Testis (tissue), 5 donors: ENCODE data around the gene NPIPB8. TPM values are rescaled to one million over a fixed set of nuclear protein-coding genes. Genes with fewer than 3 reads are reported as not detected.
"Not testable (repeated sequence)": the region's sequence is repeated elsewhere in the genome, so short reads cannot be mapped to it uniquely, and the experiment has no call there.

ENCODE experiments used
- DNase-seq: peaks from one replicate; pipeline ENCODE4 v3.0.0-alpha.2; 2019
- H3K27ac ChIP-seq, 2 donors: fragments of 200-600 bp; sonication (generic); one replicate each; pipeline ENCODE4 v1.5.1; 2019
- H3K27me3 ChIP-seq: fragments of 200-600 bp; sonication (generic); one replicate; pipeline ENCODE4 v1.5.1; 2019
- H3K36me3 ChIP-seq: fragments of 200-600 bp; sonication (generic); one replicate; pipeline ENCODE4 v1.5.1; 2017; ENCODE audit warnings: low read depth; ENCODE audit errors: missing control alignments
- H3K4me1 ChIP-seq: fragments of 200-600 bp; sonication (generic); one replicate; pipeline ENCODE4 v1.5.1; 2019
- H3K4me3 ChIP-seq, 2 donors: fragments of 200-600 bp; sonication (generic); one replicate each; pipeline ENCODE4 v1.5.1; 2017 to 2019
- H3K9me3 ChIP-seq: fragments of 200-600 bp; sonication (generic); one replicate; pipeline ENCODE4 v1.5.1; 2017
- POLR2A ChIP-seq: fragments of 450-650 bp; IDR thresholded peaks from one replicate; pipeline ENCODE4 v1.6.1; 2017; ENCODE audit warnings: antibody characterized with exemption, mild to moderate bottlenecking, moderate library complexity
- WGBS, 2 donors: methylation state at CpG; one replicate each; pipeline ENCODE4 v1.1.5; 2018; 5-methylcytosine and 5-hydroxymethylcytosine counted together
- intact Hi-C: fragments of 100-400 bp; cut with DNase I; formaldehyde crosslinking; loops from one replicate; pipeline ENCODE4 v1.15.1; 2023; ENCODE audit warnings: low total_unique reads
- long read RNA-seq, 2 donors: transcript quantifications; one replicate each; lab custom pipeline, GENCODE V29; 2026
- polyA plus RNA-seq: library from polyadenylated mRNA; stranded (reverse); fragments of 350-450 nt; fragmentation: Illumina TruSeq; extraction: RNeasy Lipid Tissue Mini Kit (QIAGEN cat#74804); gene quantifications from one replicate; pipeline ENCODE4 v1.2.3, GENCODE V29; 2014; ENCODE audit warnings: low read depth, low replicate concordance; ENCODE audit not compliant: insufficient read depth
- total RNA-seq, 2 donors: library from RNA; depleted of rRNA; stranded (reverse); fragments of >200 nt; gene quantifications; one replicate each; pipeline ENCODE4 v1.2.3, GENCODE V29; 2016
- TF ChIP-seq, protein P1 (sequence below), 3 experiments: fragments of 450-650 bp in 2 of 3; fragments of 200-600 bp in 1 of 3; sonication (generic) in 1 of 3; IDR thresholded peaks; one replicate each; pipeline ENCODE4 v1.5.1; 2016 to 2019; ENCODE audit warnings: antibody characterized with exemption in 3 of 3, mild to moderate bottlenecking in 2 of 3, moderate library complexity in 1 of 3

NPIPB8 gene
- total RNA-seq, result 10 to 100 TPM in 1 of 2 donors, 1 to 10 TPM in 1; 5.8 to 11.5 TPM
- 13.5 TPM for polyA plus RNA-seq
- long read RNA-seq, donor 1, result 0 reads
- long read RNA-seq, donor 2, result 0 reads

DNA sequence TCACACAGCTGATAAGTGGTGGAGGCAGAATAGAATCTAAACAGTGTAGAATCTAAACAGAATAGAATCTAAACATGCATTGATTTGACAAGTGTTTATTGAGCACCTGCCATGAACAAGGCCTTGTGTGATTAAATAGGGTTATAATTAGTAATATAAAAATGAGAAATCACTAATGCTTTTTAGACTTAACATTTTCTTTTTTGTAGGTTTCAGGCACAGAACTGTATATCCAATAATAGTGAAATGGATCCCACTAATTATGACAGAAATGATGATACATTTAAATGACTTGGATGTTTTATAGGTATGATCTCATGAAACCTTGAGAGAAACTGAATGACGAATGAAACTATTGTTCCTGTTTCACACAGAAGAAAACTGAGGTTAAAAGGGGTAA is at the start of gene NPIPB8:
TSS of gene NPIPB8 (plus strand) at position 301 of the 400 bp plus-strand sequence. CDS start 296 bp downstream, outside the sequence.
- H3K27ac ChIP-seq, H3K4me1 ChIP-seq, DNase-seq, H3K27me3 ChIP-seq, intact Hi-C loops, H3K9me3 ChIP-seq, H3K4me3 ChIP-seq, H3K36me3 ChIP-seq: not testable (repeated sequence)
- WGBS, 2 donors, result 83 to 100% methylated on average over 1 of the region's 1 CpG

DNA sequence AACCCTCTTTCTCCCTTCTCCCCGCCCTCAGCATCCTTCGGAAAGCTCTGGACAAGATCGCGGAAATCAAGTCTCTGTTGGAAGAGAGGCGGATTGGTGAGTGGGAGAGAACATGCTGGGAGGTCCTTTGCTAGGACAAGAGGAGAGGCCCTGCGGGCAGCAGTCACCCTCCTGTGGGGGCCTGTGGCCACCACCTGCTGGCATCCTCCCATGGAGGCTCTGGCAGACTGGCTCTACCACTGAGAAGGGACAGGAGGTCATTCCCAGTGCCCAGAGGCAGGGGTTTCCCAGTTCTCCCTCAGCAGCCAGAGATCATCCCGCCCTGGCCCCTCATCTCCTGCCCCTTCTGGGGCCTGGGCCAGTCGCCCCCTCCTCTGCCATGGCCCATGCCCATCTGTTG is 48.8 kb upstream of the NPIPB8 start:
- Histone ChIP-seq H3K27me3 (no peaks in the 10 kb centered on the region), H3K4me1 (peaks cover 5% of the 10 kb centered on the region), H3K36me3 (no peaks in the 10 kb centered on the region), H3K9me3 (no peaks in the 10 kb centered on the region), H3K27ac (no peak overlapping the region), H3K4me3 (no peak overlapping the region)
- 94 to 95% methylated on average over 6 to 8 of the region's 8 CpGs for WGBS, 2 donors
- TF ChIP-seq, protein P1, sequence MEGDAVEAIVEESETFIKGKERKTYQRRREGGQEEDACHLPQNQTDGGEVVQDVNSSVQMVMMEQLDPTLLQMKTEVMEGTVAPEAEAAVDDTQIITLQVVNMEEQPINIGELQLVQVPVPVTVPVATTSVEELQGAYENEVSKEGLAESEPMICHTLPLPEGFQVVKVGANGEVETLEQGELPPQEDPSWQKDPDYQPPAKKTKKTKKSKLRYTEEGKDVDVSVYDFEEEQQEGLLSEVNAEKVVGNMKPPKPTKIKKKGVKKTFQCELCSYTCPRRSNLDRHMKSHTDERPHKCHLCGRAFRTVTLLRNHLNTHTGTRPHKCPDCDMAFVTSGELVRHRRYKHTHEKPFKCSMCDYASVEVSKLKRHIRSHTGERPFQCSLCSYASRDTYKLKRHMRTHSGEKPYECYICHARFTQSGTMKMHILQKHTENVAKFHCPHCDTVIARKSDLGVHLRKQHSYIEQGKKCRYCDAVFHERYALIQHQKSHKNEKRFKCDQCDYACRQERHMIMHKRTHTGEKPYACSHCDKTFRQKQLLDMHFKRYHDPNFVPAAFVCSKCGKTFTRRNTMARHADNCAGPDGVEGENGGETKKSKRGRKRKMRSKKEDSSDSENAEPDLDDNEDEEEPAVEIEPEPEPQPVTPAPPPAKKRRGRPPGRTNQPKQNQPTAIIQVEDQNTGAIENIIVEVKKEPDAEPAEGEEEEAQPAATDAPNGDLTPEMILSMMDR (IDR thresholded peaks at IDR 0.05), result no peak
- TF ChIP-seq POLR2A, result no peak
- no peak for DNase-seq
- intact Hi-C loops, result no loop called here

- no peak for DNase-seq
- Histone ChIP-seq H3K9me3 (no peaks in the 10 kb centered on the region), H3K27ac (no peak overlapping the region), H3K36me3 (no peaks in the 10 kb centered on the region), H3K4me1 (peaks cover 5% of the 10 kb centered on the region), H3K27me3 (no peaks in the 10 kb centered on the region), H3K4me3 (no peak overlapping the region)
- TF ChIP-seq, protein P1 (IDR thresholded peaks at IDR 0.05), result no peak
- no peak for TF ChIP-seq POLR2A
- 86 to 94% methylated on average over 1 to 11 of the region's 13 CpGs for WGBS, 2 donors
- intact Hi-C loops, result no loop called here
These were observed 47.9 kb upstream of the NPIPB8 start for GRCh38 chr16:28589930-28590329.

DNA sequence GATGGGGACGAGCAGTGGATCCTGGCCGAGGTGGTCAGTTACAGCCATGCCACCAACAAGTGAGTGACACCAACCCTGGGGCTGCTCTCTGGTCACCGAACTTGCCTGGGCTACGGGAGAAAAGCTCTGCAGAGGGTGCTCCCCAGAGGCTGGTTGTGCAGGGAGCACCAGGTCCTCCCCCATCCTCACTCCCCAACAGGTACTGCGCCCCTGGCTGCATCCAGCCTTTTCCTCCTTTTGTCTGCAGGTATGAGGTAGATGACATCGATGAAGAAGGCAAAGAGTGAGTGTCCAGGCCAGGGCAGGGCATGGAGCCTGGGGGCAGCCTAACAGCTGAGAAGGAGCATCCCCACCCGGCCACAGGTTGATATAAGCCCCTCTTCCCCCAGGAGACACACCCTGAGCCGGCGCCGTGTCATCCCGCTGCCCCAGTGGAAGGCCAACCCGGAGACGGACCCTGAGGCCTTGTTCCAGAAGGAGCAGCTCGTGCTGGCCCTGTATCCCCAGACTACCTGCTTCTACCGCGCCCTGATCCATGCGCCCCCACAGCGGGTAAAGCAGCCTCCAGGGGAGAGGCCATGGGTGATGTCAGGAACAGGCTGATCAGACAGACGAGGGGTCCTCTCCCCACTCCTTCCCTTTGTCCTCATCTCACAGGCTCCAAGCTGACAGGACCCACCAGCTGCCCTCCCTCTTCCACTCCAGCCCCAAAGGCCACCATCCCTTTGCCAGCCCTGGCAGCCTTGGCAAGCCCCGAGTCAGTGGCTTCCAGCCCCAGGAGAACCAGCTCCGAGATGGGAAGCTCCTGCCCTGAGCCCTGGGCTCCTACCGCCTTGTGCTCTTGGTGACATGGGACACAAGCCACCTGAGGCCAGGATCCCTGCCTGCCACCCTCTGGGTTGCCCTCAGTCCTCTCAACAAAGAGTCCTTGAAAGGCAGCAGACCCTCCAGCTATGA is 47.2 kb upstream of the NPIPB8 start:
- WGBS, 2 donors, result 89 to 93% methylated on average over 8 to 20 of the region's 22 CpGs
- DNase-seq, result no peak
- no peaks in the 10 kb centered on the region for H3K9me3 ChIP-seq
- H3K4me3 ChIP-seq, result no peak overlapping the region
- no peak overlapping the region for H3K27ac ChIP-seq
- TF ChIP-seq, protein P1 (IDR thresholded peaks at IDR 0.05), result no peak
- no peak for TF ChIP-seq POLR2A
- intact Hi-C loops, result no loop called here
- no peaks in the 10 kb centered on the region for H3K36me3 ChIP-seq
- no peaks in the 10 kb centered on the region for H3K27me3 ChIP-seq
- H3K4me1 ChIP-seq, result no peaks in the 10 kb centered on the region

- H3K36me3 ChIP-seq, result no peaks in the 10 kb centered on the region
- no peaks in the 10 kb centered on the region for H3K27me3 ChIP-seq
- TF ChIP-seq, protein P1 (IDR thresholded peaks at IDR 0.05), result no peak
- no peak for TF ChIP-seq POLR2A
- DNase-seq, result no peak
- 80 to 88% methylated on average over 1 to 6 of the region's 6 CpGs for WGBS, 2 donors
- H3K27ac ChIP-seq, result no peak overlapping the region
- intact Hi-C loops, result no loop called here
- H3K9me3 ChIP-seq, result no peaks in the 10 kb centered on the region
- H3K4me3 ChIP-seq, result no peak overlapping the region
- no peaks in the 10 kb centered on the region for H3K4me1 ChIP-seq
These were observed 46.5 kb upstream of the NPIPB8 start for GRCh38 chr16:28591355-28591754.
